Gastroesophageal sphincter (tissue), 4 donors: Measurements from ENCODE around the gene OR4D1. TPM values are rescaled to one million over a fixed set of nuclear protein-coding genes. Genes with fewer than 3 reads are reported as not detected.
A peak's percentile ranks its signal among the peaks of the same experiment; 100 is the strongest.

Source experiments
- ATAC-seq: fragments of 150-250 bp; one replicate; pipeline ENCODE4 v1.9.1; 2016; ENCODE audit warnings: mild to moderate bottlenecking, moderate library complexity
- H3K27ac ChIP-seq, 4 donors: fragments of 200-600 bp; sonication (generic) in 3 of 4; 1 replicate in 3 of 4; 2 replicates in 1 of 4; pipeline ENCODE4 v1.5.1; 2016 to 2019
- H3K27me3 ChIP-seq: fragments of 200-600 bp; sonication (generic); one replicate; pipeline ENCODE4 v1.5.1; 2019
- H3K36me3 ChIP-seq, 2 donors: fragments of 200-600 bp; sonication (generic); one replicate each; pipeline ENCODE4 v1.5.1; 2019; ENCODE audit warnings: control low read depth in 1 of 2
- H3K4me1 ChIP-seq, 3 donors: fragments of 200-600 bp; sonication (generic); 1 replicate in 2 of 3; 2 replicates in 1 of 3; pipeline ENCODE4 v1.5.1; 2016 to 2019; ENCODE audit warnings: control low read depth in 2 of 3
- H3K4me3 ChIP-seq, 2 donors: fragments of 200-600 bp; sonication (generic); one replicate each; pipeline ENCODE4 v1.5.1; 2019; ENCODE audit warnings: mild to moderate bottlenecking in 1 of 2, moderate library complexity in 1 of 2
- H3K9me3 ChIP-seq, 3 donors: fragments of 200-600 bp; sonication (generic); one replicate each; pipeline ENCODE4 v1.5.1; 2017 to 2019; ENCODE audit warnings: control low read depth in 2 of 3
- EP300 ChIP-seq: sonication (generic); formaldehyde crosslinking; IDR thresholded peaks from one replicate; pipeline ENCODE4 v1.6.1; 2017; ENCODE audit warnings: antibody characterized with exemption, mild to moderate bottlenecking
- POLR2A ChIP-seq, 2 donors: fragments of 450-650 bp; IDR thresholded peaks; one replicate each; pipeline ENCODE4 v1.6.1; 2017; ENCODE audit warnings: antibody characterized with exemption in 2 of 2, mild to moderate bottlenecking in 2 of 2, moderate library complexity in 1 of 2
- POLR2AphosphoS5 ChIP-seq: sonication (generic); formaldehyde crosslinking; IDR thresholded peaks from one replicate; pipeline ENCODE4 v1.6.1; 2017; ENCODE audit warnings: antibody characterized with exemption
- WGBS, 2 donors: methylation state at CpG; one replicate each; pipeline ENCODE4 v1.1.5; 2018; ENCODE audit warnings: low coverage in 1 of 2; 5-methylcytosine and 5-hydroxymethylcytosine counted together
- total RNA-seq, 4 donors: library from RNA; depleted of rRNA; stranded (reverse); fragments of >200 nt; gene quantifications; one replicate each; pipeline ENCODE4 v1.1.0, GENCODE V29; 2016
- TF ChIP-seq, protein P1 (sequence below), 4 experiments: fragments of 200-600 bp in 2 of 4; fragments of 450-650 bp in 2 of 4; sonication (generic) in 1 of 4; IDR thresholded peaks; one replicate each; pipeline ENCODE4 v1.5.1; 2017 to 2019; ENCODE audit warnings: antibody characterized with exemption in 4 of 4, mild to moderate bottlenecking in 2 of 4, moderate library complexity in 2 of 4

OR4D1 gene
- total RNA-seq, 4 donors from 2014 or later, result not detected

DNA sequence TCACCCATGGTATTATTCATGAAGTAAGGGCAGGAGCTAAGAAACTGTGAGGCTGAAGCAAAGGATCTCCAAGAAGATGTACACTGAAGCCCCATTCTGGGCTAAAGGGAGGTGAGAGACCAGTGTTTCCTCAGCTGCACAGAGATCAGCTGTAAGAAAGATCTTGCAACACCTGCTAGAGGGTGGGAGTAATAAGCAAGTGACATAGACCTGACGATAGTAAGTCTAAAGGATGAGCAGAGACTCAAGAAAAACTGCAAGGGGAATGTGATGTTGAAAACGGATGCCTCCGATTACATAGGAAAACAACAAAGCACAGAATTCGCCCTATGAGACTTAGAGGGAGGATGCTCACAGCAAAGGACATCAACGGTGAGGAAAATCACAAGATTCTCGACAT, 18.5 kb downstream of the OR4D1 start, which contains the start of gene OR4D2:
Gene OR4D2 (plus strand): TSS at position 301 of the 400 bp plus-strand sequence. CDS start 2,674 bp downstream, outside the sequence.
- ATAC-seq, result no peak
- H3K4me3 ChIP-seq, result no peak within 1 kb of the TSS
- 58% methylated on average over 6 of the region's 6 CpGs for WGBS, 2 donors

GRCh38 chr17:58170622-58171021, 22.4 kb downstream of the OR4D1 start:
- no peaks in the 10 kb centered on the region for H3K4me1 ChIP-seq
- H3K4me3 ChIP-seq, result no peak overlapping the region
- no peaks in the 10 kb centered on the region for H3K9me3 ChIP-seq
- H3K36me3 ChIP-seq, result no peaks in the 10 kb centered on the region
- no peak for TF ChIP-seq POLR2A (IDR thresholded peaks at IDR 0.05)
- TF ChIP-seq POLR2AphosphoS5, result no peak
- TF ChIP-seq, protein P1, sequence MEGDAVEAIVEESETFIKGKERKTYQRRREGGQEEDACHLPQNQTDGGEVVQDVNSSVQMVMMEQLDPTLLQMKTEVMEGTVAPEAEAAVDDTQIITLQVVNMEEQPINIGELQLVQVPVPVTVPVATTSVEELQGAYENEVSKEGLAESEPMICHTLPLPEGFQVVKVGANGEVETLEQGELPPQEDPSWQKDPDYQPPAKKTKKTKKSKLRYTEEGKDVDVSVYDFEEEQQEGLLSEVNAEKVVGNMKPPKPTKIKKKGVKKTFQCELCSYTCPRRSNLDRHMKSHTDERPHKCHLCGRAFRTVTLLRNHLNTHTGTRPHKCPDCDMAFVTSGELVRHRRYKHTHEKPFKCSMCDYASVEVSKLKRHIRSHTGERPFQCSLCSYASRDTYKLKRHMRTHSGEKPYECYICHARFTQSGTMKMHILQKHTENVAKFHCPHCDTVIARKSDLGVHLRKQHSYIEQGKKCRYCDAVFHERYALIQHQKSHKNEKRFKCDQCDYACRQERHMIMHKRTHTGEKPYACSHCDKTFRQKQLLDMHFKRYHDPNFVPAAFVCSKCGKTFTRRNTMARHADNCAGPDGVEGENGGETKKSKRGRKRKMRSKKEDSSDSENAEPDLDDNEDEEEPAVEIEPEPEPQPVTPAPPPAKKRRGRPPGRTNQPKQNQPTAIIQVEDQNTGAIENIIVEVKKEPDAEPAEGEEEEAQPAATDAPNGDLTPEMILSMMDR (IDR thresholded peaks at IDR 0.05), result no peak
- whole genome bisulfite sequencing, 2 donors, result 43 to 65% methylated on average over 4 of the region's 4 CpGs
- H3K27me3 ChIP-seq, result peaks cover 55% of the 10 kb centered on the region
- no peak overlapping the region for H3K27ac ChIP-seq
- no peak for ATAC-seq

More for the DNA sequence above, 18.5 kb downstream of the OR4D1 start, which contains the start of gene OR4D2:
- no peak within 1 kb of the TSS for H3K27ac ChIP-seq
- no peak for TF ChIP-seq POLR2AphosphoS5
- TF ChIP-seq, protein P1 (IDR thresholded peaks at IDR 0.05), result no peak
- no peak for TF ChIP-seq POLR2A (IDR thresholded peaks at IDR 0.05)
- no peak for TF ChIP-seq EP300
- no peaks in the 10 kb centered on the region for H3K36me3 ChIP-seq
- peaks cover 75% of the 10 kb centered on the region for H3K27me3 ChIP-seq
- H3K4me1 ChIP-seq, result no peaks in the 10 kb centered on the region
- H3K9me3 ChIP-seq, result peaks cover 0 to 8% (median 0%) of the 10 kb centered on the region in 3 donors

DNA sequence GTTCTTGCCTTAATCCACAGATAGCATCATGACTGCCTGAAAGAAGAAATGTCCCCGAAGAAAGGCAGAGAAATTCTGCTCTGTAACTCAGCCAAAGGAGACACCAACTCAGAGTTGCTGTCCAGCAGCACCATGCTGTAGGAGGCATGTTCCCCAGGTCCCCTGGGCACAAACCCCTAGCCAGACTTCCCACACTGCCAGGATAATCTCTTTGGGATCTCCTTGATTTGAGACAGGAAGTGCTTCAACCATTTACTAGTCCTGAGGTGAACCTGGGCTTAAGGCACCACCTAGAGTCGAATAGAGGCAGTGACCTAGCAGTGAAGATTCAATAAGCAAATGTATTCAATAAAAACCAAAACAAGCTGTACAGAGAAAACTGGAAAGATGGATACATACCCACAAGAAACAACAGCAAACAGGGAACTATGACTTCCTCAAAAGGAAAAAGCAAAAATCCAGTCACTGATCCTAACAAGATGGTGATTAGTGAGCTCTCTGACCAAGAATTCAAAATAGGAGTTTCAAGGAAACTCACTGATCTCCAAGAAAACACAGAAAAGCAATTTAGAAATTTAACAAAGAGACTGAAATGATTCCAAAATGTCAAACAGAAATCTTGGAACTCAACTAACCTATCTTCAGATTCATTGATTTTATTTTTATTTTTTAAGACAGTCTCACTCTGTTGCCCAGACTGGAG, 24.3 kb downstream of the OR4D1 start:
- TF ChIP-seq POLR2AphosphoS5 (no peak), EP300 (no peak), POLR2A (IDR thresholded peaks at IDR 0.05) (no peak)
- TF ChIP-seq, protein P1 (IDR thresholded peaks at IDR 0.05), result peak in 1 of 4 experiments; percentile 24
- no peaks in the 10 kb centered on the region for H3K36me3 ChIP-seq
- 21% methylated on average over 2 of the region's 2 CpGs; no CpG with 5 or more reads in 1 of the 2 donors for WGBS, 2 donors
- no peak for ATAC-seq
- H3K27ac ChIP-seq, result no peak overlapping the region
- H3K27me3 ChIP-seq, result peaks cover 46% of the 10 kb centered on the region
- H3K9me3 ChIP-seq, result no peaks in the 10 kb centered on the region
- no peaks in the 10 kb centered on the region for H3K4me1 ChIP-seq
- H3K4me3 ChIP-seq, result no peak overlapping the region

DNA sequence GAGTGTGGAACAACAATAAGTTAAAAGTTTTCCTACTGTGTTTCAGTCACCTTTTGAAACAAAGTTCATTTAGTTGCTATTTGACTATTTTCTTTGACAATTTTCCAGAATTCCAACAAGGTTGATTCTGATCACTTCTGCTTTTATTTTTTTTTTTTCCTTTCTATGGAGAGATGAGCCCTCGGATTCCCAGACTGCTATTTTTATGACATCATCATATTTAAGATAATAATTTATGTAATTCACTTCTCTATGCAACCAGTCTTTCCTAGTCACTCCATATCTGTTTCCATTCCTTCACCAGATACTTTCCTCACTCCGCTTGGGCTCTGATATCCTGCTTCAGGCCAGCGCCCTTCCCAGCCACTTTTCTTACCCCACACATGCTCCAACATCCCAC, 26.7 kb downstream of the OR4D1 start:
- ATAC-seq, result no peak
- H3K36me3 ChIP-seq, result no peaks in the 10 kb centered on the region
- no peak for TF ChIP-seq POLR2A (IDR thresholded peaks at IDR 0.05)
- TF ChIP-seq EP300, result no peak
- TF ChIP-seq, protein P1 (IDR thresholded peaks at IDR 0.05), result no peak
- no peak for TF ChIP-seq POLR2AphosphoS5
- no peaks in the 10 kb centered on the region for H3K4me1 ChIP-seq
- H3K9me3 ChIP-seq, result no peaks in the 10 kb centered on the region
- no peak overlapping the region for H3K27ac ChIP-seq
- no peak overlapping the region for H3K4me3 ChIP-seq
- peaks cover 32% of the 10 kb centered on the region for H3K27me3 ChIP-seq
- WGBS, 2 donors, result 46 to 56% methylated on average over 3 of the region's 3 CpGs

DNA sequence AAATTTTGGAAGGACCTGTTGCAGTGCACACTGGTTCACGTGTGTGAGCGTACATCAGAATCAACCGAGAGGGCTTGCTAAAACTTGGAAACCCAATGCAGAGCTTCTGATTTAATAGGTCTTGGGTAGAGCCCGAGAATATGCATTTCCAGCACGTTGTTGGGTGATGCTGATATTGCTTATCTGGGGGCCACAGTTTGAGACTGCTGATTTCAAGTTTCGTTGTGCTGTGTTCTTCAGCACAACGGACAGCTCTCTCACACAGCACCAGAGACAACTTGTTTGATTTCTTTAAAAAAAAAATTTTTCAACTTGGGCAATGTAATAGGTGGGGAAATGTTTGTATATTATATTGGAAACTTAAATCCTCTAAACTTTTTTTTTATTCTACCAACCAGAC, 28.0 kb downstream of the OR4D1 start:
- Histone ChIP-seq H3K9me3 (no peaks in the 10 kb centered on the region), H3K4me3 (no peak overlapping the region), H3K27me3 (peaks cover 25% of the 10 kb centered on the region), H3K36me3 (no peaks in the 10 kb centered on the region), H3K4me1 (no peaks in the 10 kb centered on the region), H3K27ac (no peak overlapping the region)
- 31 to 36% methylated on average over 7 of the region's 7 CpGs for WGBS, 2 donors
- no peak for ATAC-seq
- TF ChIP-seq, protein P1 (IDR thresholded peaks at IDR 0.05), result no peak
- no peak for TF ChIP-seq EP300
- TF ChIP-seq POLR2A (IDR thresholded peaks at IDR 0.05), result no peak
- no peak for TF ChIP-seq POLR2AphosphoS5
